ENCODE data around the gene TGFBR2.

GRCh38 chr3:30646961-30647752 is 40.8 kb downstream of the TGFBR2 start:
- TF ChIP-seq POLR2A (IDR thresholded peaks at IDR 0.05): no peak
- TF ChIP-seq, protein P1, sequence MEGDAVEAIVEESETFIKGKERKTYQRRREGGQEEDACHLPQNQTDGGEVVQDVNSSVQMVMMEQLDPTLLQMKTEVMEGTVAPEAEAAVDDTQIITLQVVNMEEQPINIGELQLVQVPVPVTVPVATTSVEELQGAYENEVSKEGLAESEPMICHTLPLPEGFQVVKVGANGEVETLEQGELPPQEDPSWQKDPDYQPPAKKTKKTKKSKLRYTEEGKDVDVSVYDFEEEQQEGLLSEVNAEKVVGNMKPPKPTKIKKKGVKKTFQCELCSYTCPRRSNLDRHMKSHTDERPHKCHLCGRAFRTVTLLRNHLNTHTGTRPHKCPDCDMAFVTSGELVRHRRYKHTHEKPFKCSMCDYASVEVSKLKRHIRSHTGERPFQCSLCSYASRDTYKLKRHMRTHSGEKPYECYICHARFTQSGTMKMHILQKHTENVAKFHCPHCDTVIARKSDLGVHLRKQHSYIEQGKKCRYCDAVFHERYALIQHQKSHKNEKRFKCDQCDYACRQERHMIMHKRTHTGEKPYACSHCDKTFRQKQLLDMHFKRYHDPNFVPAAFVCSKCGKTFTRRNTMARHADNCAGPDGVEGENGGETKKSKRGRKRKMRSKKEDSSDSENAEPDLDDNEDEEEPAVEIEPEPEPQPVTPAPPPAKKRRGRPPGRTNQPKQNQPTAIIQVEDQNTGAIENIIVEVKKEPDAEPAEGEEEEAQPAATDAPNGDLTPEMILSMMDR (IDR thresholded peaks at IDR 0.05): no peak
